ENCODE results near the gene ALPL. TPM values are rescaled to one million over a fixed set of nuclear protein-coding genes. Genes with fewer than 3 reads are reported as not detected.

Gene ALPL
- total RNA-seq, 1 donor from 2014 or later = 10.2 TPM

- Histone ChIP-seq H3K27ac (replicated peaks) (no peak overlapping the region), H3K4me3 (no peak overlapping the region), H3K27me3 (ENCODE audit: low read depth) (peaks cover 41% of the 10 kb centered on the region), H3K9me3 (replicated peaks) (no peaks in the 10 kb centered on the region), H3K4me1 (peaks cover 29% of the 10 kb centered on the region), H3K36me3 (no peaks in the 10 kb centered on the region)
- no peak for TF ChIP-seq CTCF (IDR thresholded peaks at IDR 0.05; ENCODE audit: borderline replicate concordance)
- intact Hi-C loops (cut with micrococcal nuclease) = no loop called here
- no peak for DNase-seq
Measured at GRCh38 chr1:21589618-21590017, 80.4 kb downstream of the ALPL start.

GRCh38 chr1:21590126-21590880 is 81.1 kb downstream of the ALPL start:
- intact Hi-C loops (cut with micrococcal nuclease) = no loop called here

GRCh38 chr1:21590934-21591333 is 81.7 kb downstream of the ALPL start:
- H3K27ac ChIP-seq (replicated peaks) = no peak overlapping the region
- intact Hi-C loops (cut with micrococcal nuclease) = no loop called here
- TF ChIP-seq CTCF (IDR thresholded peaks at IDR 0.05; ENCODE audit: borderline replicate concordance) = no peak
- H3K4me1 ChIP-seq = peaks cover 16% of the 10 kb centered on the region
- H3K27me3 ChIP-seq (ENCODE audit: low read depth) = peaks cover 30% of the 10 kb centered on the region
- H3K4me3 ChIP-seq = no peak overlapping the region
- DNase-seq = no peak
- no peaks in the 10 kb centered on the region for H3K36me3 ChIP-seq
- H3K9me3 ChIP-seq (replicated peaks) = no peaks in the 10 kb centered on the region

More at GRCh38 chr1:21590126-21590880, 81.1 kb downstream of the ALPL start:
- no peak overlapping the region for H3K27ac ChIP-seq (replicated peaks)
- H3K4me1 ChIP-seq = peaks cover 22% of the 10 kb centered on the region
- no peak for DNase-seq
- TF ChIP-seq CTCF (IDR thresholded peaks at IDR 0.05; ENCODE audit: borderline replicate concordance) = no peak
- peaks cover 34% of the 10 kb centered on the region for H3K27me3 ChIP-seq (ENCODE audit: low read depth)
- H3K9me3 ChIP-seq (replicated peaks) = no peaks in the 10 kb centered on the region
- H3K36me3 ChIP-seq = no peaks in the 10 kb centered on the region
- H3K4me3 ChIP-seq = no peak overlapping the region

GRCh38 chr1:21592086-21592865 is 83.1 kb downstream of the ALPL start:
- DNase-seq = no peak
- Histone ChIP-seq H3K27ac (replicated peaks) (no peak overlapping the region), H3K27me3 (ENCODE audit: low read depth) (peaks cover 34% of the 10 kb centered on the region), H3K9me3 (replicated peaks) (no peaks in the 10 kb centered on the region), H3K36me3 (no peaks in the 10 kb centered on the region), H3K4me1 (peaks cover 2% of the 10 kb centered on the region), H3K4me3 (no peak overlapping the region)
- no peak for TF ChIP-seq CTCF (IDR thresholded peaks at IDR 0.05; ENCODE audit: borderline replicate concordance)
- intact Hi-C loops (cut with micrococcal nuclease) = no loop called here

- intact Hi-C loops (cut with micrococcal nuclease) = no loop called here
- no peak for DNase-seq
- H3K27ac ChIP-seq (replicated peaks) = no peak overlapping the region
- H3K36me3 ChIP-seq = no peaks in the 10 kb centered on the region
- peaks cover 43% of the 10 kb centered on the region for H3K27me3 ChIP-seq (ENCODE audit: low read depth)
- H3K9me3 ChIP-seq (replicated peaks) = no peaks in the 10 kb centered on the region
- H3K4me3 ChIP-seq = no peak overlapping the region
- H3K4me1 ChIP-seq = no peaks in the 10 kb centered on the region
- no peak for TF ChIP-seq CTCF (IDR thresholded peaks at IDR 0.05; ENCODE audit: borderline replicate concordance)
Measured at GRCh38 chr1:21593231-21593630, 84.0 kb downstream of the ALPL start.

All from left ventricle myocardium inferior (tissue), 1 donor.